ENCODE measurements around the gene RPS6KB2.

The RPS6KB2 gene

GRCh38 chr11:67441098-67441563 is 12.8 kb downstream of the RPS6KB2 start:
- DNase-seq: no peak

GRCh38 chr11:67441731-67442351 is 13.5 kb downstream of the RPS6KB2 start:
- DNase-seq: no peak

- DNase-seq: no peak
These were observed 14.5 kb downstream of the RPS6KB2 start for GRCh38 chr11:67442504-67443404.

- DNase-seq: no peak
These were observed 17.2 kb downstream of the RPS6KB2 start for GRCh38 chr11:67445515-67445914.

- DNase-seq: no peak
These were observed 19.9 kb downstream of the RPS6KB2 start for GRCh38 chr11:67448220-67448609.

GRCh38 chr11:67449116-67449844 is 21.0 kb downstream of the RPS6KB2 start:
- no peak for DNase-seq

GRCh38 chr11:67450796-67451657 is 22.7 kb downstream of the RPS6KB2 start:
- no peak for DNase-seq

GRCh38 chr11:67451658-67451976 is 23.3 kb downstream of the RPS6KB2 start:
- no peak for DNase-seq

GRCh38 chr11:67452141-67452952 is 24.1 kb downstream of the RPS6KB2 start, which contains the start of gene GPR152:
GPR152 (minus strand) TSS chr11:67452729; CDS start chr11:67452724, 5 bp downstream.
- peak in 9 of 51 donors; percentile 11 to 31 (median 22) for DNase-seq

- no peak for DNase-seq
These were observed 25.8 kb downstream of the RPS6KB2 start for GRCh38 chr11:67453816-67454732.

- no peak for DNase-seq
These were observed 26.8 kb downstream of the RPS6KB2 start, which contains the start of gene CABP4 for GRCh38 chr11:67455054-67455453. CABP4 (plus strand) TSS chr11:67455354; CDS start chr11:67455424, 70 bp downstream.

- DNase-seq: no peak
These were observed 27.9 kb downstream of the RPS6KB2 start for GRCh38 chr11:67456068-67456705.

- no peak for DNase-seq
These were observed 29.2 kb downstream of the RPS6KB2 start for GRCh38 chr11:67457453-67457852.

- DNase-seq: no peak
These were observed 30.0 kb downstream of the RPS6KB2 start for GRCh38 chr11:67458266-67458665.

GRCh38 chr11:67463186-67463585 is 34.9 kb downstream of the RPS6KB2 start:
- DNase-seq: no peak

- DNase-seq: peak in 19 of 51 donors; percentile 7 to 73 (median 48)
These were observed 35.6 kb downstream of the RPS6KB2 start for GRCh38 chr11:67463680-67464410.

- peak in 47 of 51 donors; percentile 36 to 89 (median 71) for DNase-seq
These were observed 36.3 kb downstream of the RPS6KB2 start for GRCh38 chr11:67464411-67465188.
